ENCODE results near the gene FAAP20.

The FAAP20 gene

GRCh38 chr1:2188336-2188735 lies 6.2 kb downstream of the FAAP20 start:
- H3K36me3 Mint-ChIP-seq (ENCODE audit: low read depth), result peaks cover 10% of the 10 kb centered on the region

GRCh38 chr1:2187619-2188018 lies 7.0 kb downstream of the FAAP20 start:
- no peak overlapping the region for H3K27ac Mint-ChIP-seq
- H3K4me3 Mint-ChIP-seq, result no peak overlapping the region
- peaks cover 34% of the 10 kb centered on the region for H3K4me1 Mint-ChIP-seq
- H3K9me3 Mint-ChIP-seq, result no peaks in the 10 kb centered on the region
- H3K36me3 Mint-ChIP-seq (ENCODE audit: low read depth), result peaks cover 18% of the 10 kb centered on the region
- no peak for DNase-seq
- no peaks in the 10 kb centered on the region for H3K27me3 Mint-ChIP-seq (ENCODE audit: low read depth, poor library complexity)
- TF ChIP-seq CTCF (IDR thresholded peaks at IDR 0.05), result no peak

More at GRCh38 chr1:2188336-2188735, 6.2 kb downstream of the FAAP20 start:
- TF ChIP-seq CTCF (IDR thresholded peaks at IDR 0.05), result no peak
- Mint-ChIP-seq H3K9me3 (no peaks in the 10 kb centered on the region), H3K27ac (no peak overlapping the region), H3K4me1 (peaks cover 34% of the 10 kb centered on the region), H3K27me3 (ENCODE audit: low read depth, poor library complexity) (no peaks in the 10 kb centered on the region), H3K4me3 (no peak overlapping the region)
- no peak for DNase-seq

GRCh38 chr1:2186901-2187300 lies 7.7 kb downstream of the FAAP20 start:
- DNase-seq, result no peak
- TF ChIP-seq CTCF (IDR thresholded peaks at IDR 0.05), result no peak
- H3K36me3 Mint-ChIP-seq (ENCODE audit: low read depth), result peaks cover 20% of the 10 kb centered on the region
- no peak overlapping the region for H3K4me3 Mint-ChIP-seq
- no peaks in the 10 kb centered on the region for H3K9me3 Mint-ChIP-seq
- no peaks in the 10 kb centered on the region for H3K27me3 Mint-ChIP-seq (ENCODE audit: low read depth, poor library complexity)
- peaks cover 35% of the 10 kb centered on the region for H3K4me1 Mint-ChIP-seq
- H3K27ac Mint-ChIP-seq, result peak overlapping the region; percentile 81

- Mint-ChIP-seq H3K27ac (peak overlapping the region; percentile 81), H3K9me3 (no peaks in the 10 kb centered on the region), H3K4me1 (peaks cover 30% of the 10 kb centered on the region), H3K4me3 (no peak overlapping the region), H3K36me3 (ENCODE audit: low read depth) (peaks cover 20% of the 10 kb centered on the region), H3K27me3 (ENCODE audit: low read depth, poor library complexity) (no peaks in the 10 kb centered on the region)
- DNase-seq, result no peak
- TF ChIP-seq CTCF (IDR thresholded peaks at IDR 0.05), result no peak
Observed at GRCh38 chr1:2185880-2186855, 8.4 kb downstream of the FAAP20 start.

GRCh38 chr1:2184934-2185333 lies 9.6 kb downstream of the FAAP20 start:
- Mint-ChIP-seq H3K27ac (no peak overlapping the region), H3K4me3 (no peak overlapping the region), H3K27me3 (ENCODE audit: low read depth, poor library complexity) (no peaks in the 10 kb centered on the region), H3K4me1 (peaks cover 26% of the 10 kb centered on the region), H3K9me3 (no peaks in the 10 kb centered on the region), H3K36me3 (ENCODE audit: low read depth) (peaks cover 20% of the 10 kb centered on the region)
- no peak for DNase-seq
- no peak for TF ChIP-seq CTCF (IDR thresholded peaks at IDR 0.05)

DNA sequence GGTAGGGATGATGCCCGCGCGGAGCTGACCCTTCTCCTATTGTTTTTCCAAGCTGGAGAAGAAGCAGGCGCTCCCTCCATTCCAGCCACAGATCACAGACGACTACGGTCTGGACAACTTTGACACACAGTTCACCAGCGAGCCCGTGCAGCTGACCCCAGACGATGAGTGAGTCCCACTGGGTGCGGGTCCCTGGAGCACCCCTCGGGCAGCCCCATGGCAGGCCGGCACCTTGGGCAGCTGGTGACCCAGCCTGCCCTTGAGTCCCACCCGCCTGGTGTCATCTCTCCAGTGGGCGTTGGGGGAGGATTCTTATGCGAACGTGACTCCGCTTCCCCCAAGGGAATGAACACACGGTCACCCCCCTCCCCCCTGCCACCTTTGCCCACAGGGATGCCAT lies 10.0 kb downstream of the FAAP20 start:
- DNase-seq, result no peak
- TF ChIP-seq CTCF (IDR thresholded peaks at IDR 0.05), result no peak
- Mint-ChIP-seq H3K4me1 (peaks cover 26% of the 10 kb centered on the region), H3K9me3 (no peaks in the 10 kb centered on the region), H3K4me3 (no peak overlapping the region), H3K27ac (no peak overlapping the region), H3K27me3 (ENCODE audit: low read depth, poor library complexity) (no peaks in the 10 kb centered on the region), H3K36me3 (ENCODE audit: low read depth) (peaks cover 24% of the 10 kb centered on the region)
